Measurements from ENCODE around the gene COX11. TPM values are rescaled to one million over a fixed set of nuclear protein-coding genes. Genes with fewer than 3 reads are reported as not detected.

COX11 gene
- total and polyA plus RNA-seq, 2 of the 13 experiments (the other 11 are each of a cell fraction or from before 2014, with no cell fraction given) = 103 to 203 TPM

DNA sequence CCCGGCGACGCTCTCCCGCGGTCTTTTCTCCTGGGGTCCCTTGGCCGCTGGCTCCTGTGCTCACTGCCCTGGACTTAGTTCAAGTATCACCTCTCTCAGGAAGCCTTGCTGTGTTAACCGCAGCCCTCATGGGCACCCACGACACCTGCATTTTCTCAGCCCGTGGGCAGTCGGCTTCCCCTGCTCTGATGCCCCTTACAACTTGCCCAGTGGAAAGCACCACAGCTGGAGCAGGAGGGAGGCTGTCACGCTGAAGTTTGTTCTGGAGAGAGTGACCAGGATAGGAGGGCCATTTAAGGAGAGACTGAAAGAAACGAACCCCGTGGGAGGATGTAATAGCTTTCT is 506 bp upstream of the COX11 start (continued):
- TF ChIP-seq, protein P1, sequence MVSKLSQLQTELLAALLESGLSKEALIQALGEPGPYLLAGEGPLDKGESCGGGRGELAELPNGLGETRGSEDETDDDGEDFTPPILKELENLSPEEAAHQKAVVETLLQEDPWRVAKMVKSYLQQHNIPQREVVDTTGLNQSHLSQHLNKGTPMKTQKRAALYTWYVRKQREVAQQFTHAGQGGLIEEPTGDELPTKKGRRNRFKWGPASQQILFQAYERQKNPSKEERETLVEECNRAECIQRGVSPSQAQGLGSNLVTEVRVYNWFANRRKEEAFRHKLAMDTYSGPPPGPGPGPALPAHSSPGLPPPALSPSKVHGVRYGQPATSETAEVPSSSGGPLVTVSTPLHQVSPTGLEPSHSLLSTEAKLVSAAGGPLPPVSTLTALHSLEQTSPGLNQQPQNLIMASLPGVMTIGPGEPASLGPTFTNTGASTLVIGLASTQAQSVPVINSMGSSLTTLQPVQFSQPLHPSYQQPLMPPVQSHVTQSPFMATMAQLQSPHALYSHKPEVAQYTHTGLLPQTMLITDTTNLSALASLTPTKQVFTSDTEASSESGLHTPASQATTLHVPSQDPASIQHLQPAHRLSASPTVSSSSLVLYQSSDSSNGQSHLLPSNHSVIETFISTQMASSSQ (IDR thresholded peaks at IDR 0.05; ENCODE audit: low read depth) = no peak
- TF ChIP-seq, protein P1 (CRISPR knock-in tag; IDR thresholded peaks at IDR 0.05; ENCODE audit: borderline replicate concordance) = 0 out of 2 replicates have a peak, but pooled peaks have one; percentile 5
- TF ChIP-seq, protein P2, sequence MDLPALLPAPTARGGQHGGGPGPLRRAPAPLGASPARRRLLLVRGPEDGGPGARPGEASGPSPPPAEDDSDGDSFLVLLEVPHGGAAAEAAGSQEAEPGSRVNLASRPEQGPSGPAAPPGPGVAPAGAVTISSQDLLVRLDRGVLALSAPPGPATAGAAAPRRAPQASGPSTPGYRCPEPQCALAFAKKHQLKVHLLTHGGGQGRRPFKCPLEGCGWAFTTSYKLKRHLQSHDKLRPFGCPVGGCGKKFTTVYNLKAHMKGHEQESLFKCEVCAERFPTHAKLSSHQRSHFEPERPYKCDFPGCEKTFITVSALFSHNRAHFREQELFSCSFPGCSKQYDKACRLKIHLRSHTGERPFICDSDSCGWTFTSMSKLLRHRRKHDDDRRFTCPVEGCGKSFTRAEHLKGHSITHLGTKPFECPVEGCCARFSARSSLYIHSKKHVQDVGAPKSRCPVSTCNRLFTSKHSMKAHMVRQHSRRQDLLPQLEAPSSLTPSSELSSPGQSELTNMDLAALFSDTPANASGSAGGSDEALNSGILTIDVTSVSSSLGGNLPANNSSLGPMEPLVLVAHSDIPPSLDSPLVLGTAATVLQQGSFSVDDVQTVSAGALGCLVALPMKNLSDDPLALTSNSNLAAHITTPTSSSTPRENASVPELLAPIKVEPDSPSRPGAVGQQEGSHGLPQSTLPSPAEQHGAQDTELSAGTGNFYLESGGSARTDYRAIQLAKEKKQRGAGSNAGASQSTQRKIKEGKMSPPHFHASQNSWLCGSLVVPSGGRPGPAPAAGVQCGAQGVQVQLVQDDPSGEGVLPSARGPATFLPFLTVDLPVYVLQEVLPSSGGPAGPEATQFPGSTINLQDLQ (CRISPR knock-in tag; IDR thresholded peaks at IDR 0.05) = peak; percentile 93
- TF ChIP-seq ZNF747 (CRISPR knock-in tag; IDR thresholded peaks at IDR 0.05; ENCODE audit: borderline replicate concordance) (0 out of 2 replicates have a peak, but pooled peaks have one; percentile 10), TBL1XR1 (IDR thresholded peaks at IDR 0.05; ENCODE audit: borderline replicate concordance, low read length, partially characterized antibody) (no peak), MTF2 (CRISPR knock-in tag; IDR thresholded peaks at IDR 0.05; ENCODE audit: borderline replicate concordance) (0 out of 2 replicates have a peak, but pooled peaks have one; percentile 10), PHF21A (CRISPR knock-in tag; IDR thresholded peaks at IDR 0.05) (peak; percentile 47; the same call in 1 of the 2 replicates), ARNTL (CRISPR knock-in tag; IDR thresholded peaks at IDR 0.05) (peak; percentile 78)
- TF ChIP-seq, protein P3, sequence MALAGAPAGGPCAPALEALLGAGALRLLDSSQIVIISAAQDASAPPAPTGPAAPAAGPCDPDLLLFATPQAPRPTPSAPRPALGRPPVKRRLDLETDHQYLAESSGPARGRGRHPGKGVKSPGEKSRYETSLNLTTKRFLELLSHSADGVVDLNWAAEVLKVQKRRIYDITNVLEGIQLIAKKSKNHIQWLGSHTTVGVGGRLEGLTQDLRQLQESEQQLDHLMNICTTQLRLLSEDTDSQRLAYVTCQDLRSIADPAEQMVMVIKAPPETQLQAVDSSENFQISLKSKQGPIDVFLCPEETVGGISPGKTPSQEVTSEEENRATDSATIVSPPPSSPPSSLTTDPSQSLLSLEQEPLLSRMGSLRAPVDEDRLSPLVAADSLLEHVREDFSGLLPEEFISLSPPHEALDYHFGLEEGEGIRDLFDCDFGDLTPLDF (CRISPR knock-in tag; IDR thresholded peaks at IDR 0.05) = peak; percentile 22; the same call in 1 of the 2 replicates
- TF ChIP-seq, protein P4, sequence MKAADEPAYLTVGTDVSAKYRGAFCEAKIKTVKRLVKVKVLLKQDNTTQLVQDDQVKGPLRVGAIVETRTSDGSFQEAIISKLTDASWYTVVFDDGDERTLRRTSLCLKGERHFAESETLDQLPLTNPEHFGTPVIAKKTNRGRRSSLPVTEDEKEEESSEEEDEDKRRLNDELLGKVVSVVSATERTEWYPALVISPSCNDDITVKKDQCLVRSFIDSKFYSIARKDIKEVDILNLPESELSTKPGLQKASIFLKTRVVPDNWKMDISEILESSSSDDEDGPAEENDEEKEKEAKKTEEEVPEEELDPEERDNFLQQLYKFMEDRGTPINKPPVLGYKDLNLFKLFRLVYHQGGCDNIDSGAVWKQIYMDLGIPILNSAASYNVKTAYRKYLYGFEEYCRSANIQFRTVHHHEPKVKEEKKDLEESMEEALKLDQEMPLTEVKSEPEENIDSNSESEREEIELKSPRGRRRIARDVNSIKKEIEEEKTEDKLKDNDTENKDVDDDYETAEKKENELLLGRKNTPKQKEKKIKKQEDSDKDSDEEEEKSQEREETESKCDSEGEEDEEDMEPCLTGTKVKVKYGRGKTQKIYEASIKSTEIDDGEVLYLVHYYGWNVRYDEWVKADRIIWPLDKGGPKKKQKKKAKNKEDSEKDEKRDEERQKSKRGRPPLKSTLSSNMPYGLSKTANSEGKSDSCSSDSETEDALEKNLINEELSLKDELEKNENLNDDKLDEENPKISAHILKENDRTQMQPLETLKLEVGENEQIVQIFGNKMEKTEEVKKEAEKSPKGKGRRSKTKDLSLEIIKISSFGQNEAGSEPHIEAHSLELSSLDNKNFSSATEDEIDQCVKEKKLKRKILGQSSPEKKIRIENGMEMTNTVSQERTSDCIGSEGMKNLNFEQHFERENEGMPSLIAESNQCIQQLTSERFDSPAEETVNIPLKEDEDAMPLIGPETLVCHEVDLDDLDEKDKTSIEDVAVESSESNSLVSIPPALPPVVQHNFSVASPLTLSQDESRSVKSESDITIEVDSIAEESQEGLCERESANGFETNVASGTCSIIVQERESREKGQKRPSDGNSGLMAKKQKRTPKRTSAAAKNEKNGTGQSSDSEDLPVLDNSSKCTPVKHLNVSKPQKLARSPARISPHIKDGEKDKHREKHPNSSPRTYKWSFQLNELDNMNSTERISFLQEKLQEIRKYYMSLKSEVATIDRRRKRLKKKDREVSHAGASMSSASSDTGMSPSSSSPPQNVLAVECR (CRISPR knock-in tag; IDR thresholded peaks at IDR 0.05; ENCODE audit: borderline replicate concordance) = peak; percentile 36
- TF ChIP-seq, protein P5, sequence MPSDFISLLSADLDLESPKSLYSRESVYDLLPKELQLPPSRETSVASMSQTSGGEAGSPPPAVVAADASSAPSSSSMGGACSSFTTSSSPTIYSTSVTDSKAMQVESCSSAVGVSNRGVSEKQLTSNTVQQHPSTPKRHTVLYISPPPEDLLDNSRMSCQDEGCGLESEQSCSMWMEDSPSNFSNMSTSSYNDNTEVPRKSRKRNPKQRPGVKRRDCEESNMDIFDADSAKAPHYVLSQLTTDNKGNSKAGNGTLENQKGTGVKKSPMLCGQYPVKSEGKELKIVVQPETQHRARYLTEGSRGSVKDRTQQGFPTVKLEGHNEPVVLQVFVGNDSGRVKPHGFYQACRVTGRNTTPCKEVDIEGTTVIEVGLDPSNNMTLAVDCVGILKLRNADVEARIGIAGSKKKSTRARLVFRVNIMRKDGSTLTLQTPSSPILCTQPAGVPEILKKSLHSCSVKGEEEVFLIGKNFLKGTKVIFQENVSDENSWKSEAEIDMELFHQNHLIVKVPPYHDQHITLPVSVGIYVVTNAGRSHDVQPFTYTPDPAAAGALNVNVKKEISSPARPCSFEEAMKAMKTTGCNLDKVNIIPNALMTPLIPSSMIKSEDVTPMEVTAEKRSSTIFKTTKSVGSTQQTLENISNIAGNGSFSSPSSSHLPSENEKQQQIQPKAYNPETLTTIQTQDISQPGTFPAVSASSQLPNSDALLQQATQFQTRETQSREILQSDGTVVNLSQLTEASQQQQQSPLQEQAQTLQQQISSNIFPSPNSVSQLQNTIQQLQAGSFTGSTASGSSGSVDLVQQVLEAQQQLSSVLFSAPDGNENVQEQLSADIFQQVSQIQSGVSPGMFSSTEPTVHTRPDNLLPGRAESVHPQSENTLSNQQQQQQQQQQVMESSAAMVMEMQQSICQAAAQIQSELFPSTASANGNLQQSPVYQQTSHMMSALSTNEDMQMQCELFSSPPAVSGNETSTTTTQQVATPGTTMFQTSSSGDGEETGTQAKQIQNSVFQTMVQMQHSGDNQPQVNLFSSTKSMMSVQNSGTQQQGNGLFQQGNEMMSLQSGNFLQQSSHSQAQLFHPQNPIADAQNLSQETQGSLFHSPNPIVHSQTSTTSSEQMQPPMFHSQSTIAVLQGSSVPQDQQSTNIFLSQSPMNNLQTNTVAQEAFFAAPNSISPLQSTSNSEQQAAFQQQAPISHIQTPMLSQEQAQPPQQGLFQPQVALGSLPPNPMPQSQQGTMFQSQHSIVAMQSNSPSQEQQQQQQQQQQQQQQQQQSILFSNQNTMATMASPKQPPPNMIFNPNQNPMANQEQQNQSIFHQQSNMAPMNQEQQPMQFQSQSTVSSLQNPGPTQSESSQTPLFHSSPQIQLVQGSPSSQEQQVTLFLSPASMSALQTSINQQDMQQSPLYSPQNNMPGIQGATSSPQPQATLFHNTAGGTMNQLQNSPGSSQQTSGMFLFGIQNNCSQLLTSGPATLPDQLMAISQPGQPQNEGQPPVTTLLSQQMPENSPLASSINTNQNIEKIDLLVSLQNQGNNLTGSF (CRISPR knock-in tag; IDR thresholded peaks at IDR 0.05) = 0 out of 2 replicates have a peak, but pooled peaks have one; percentile 20
